H9 (cell line): ENCODE data around the gene LCMT2. TPM values are rescaled to one million over a fixed set of nuclear protein-coding genes. Genes with fewer than 3 reads are reported as not detected.

Experiments used
- DNase-seq: peaks from one replicate; pipeline ENCODE4 v3.0.0-alpha.2; 2017
- H2AFZ ChIP-seq: one replicate; pipeline ENCODE4 v1.6.1; 2013; ENCODE audit warnings: mild to moderate bottlenecking, low read length, control low read depth, moderate library complexity
- H2AK5ac ChIP-seq: 2 replicates; pipeline ENCODE4 v1.6.1; 2013; ENCODE audit warnings: low read length, control low read depth, mixed read lengths; ENCODE audit not compliant: insufficient read length
- H2BK120ac ChIP-seq: one replicate; pipeline ENCODE4 v1.6.1; 2013; ENCODE audit warnings: low read depth, mild to moderate bottlenecking, low read length, control low read depth, inconsistent platforms; ENCODE audit not compliant: poor library complexity, severe bottlenecking
- H2BK12ac ChIP-seq: 2 replicates; pipeline ENCODE4 v1.6.1; 2013; ENCODE audit warnings: low read length, control low read depth, mixed read lengths, low read depth; ENCODE audit not compliant: insufficient read length
- H2BK15ac ChIP-seq: 2 replicates; pipeline ENCODE4 v1.6.1; 2013; ENCODE audit warnings: low read depth, low read length, control low read depth
- H2BK20ac ChIP-seq: one replicate; pipeline ENCODE4 v1.6.1; 2013; ENCODE audit warnings: low read depth, mild to moderate bottlenecking, low read length, control low read depth, inconsistent platforms; ENCODE audit not compliant: poor library complexity, severe bottlenecking
- H2BK5ac ChIP-seq: 2 replicates; pipeline ENCODE4 v1.6.1; 2013; ENCODE audit warnings: low read length, control low read depth, mixed read lengths; ENCODE audit not compliant: insufficient read length
- H3K14ac ChIP-seq: 2 replicates; pipeline ENCODE4 v1.6.1; 2013; ENCODE audit warnings: low read length, control low read depth; ENCODE audit not compliant: insufficient read depth
- H3K18ac ChIP-seq: 2 replicates; pipeline ENCODE4 v1.6.1; 2013; ENCODE audit warnings: low read depth, mild to moderate bottlenecking, mixed read lengths, low read length, control low read depth; ENCODE audit not compliant: insufficient read length
- H3K23ac ChIP-seq: 2 replicates; pipeline ENCODE4 v1.6.1; 2013; ENCODE audit warnings: low read length, control low read depth, mixed read lengths, low read depth; ENCODE audit not compliant: insufficient read length
- H3K23me2 ChIP-seq: 2 replicates; pipeline ENCODE4 v1.6.1; 2013; ENCODE audit warnings: low read depth, mild to moderate bottlenecking, mixed read lengths, low read length, control low read depth; ENCODE audit not compliant: insufficient read length, poor library complexity, severe bottlenecking
- H3K27ac ChIP-seq: 2 replicates; pipeline ENCODE4 v1.5.1; 2013; ENCODE audit warnings: low read length, control low read depth, mixed read lengths, low read depth; ENCODE audit not compliant: insufficient read length
- H3K27me3 ChIP-seq: 2 replicates; pipeline ENCODE4 v1.6.1; 2013; ENCODE audit warnings: low read length, control low read depth, inconsistent platforms; ENCODE audit not compliant: insufficient read depth
- H3K4ac ChIP-seq: 2 replicates; pipeline ENCODE4 v1.6.1; 2013; ENCODE audit warnings: low read depth, mild to moderate bottlenecking, control low read depth, inconsistent platforms, low read length, moderate library complexity
- H3K4me1 ChIP-seq: 2 replicates; pipeline ENCODE4 v1.6.1; 2013; ENCODE audit warnings: low read length, control low read depth, inconsistent platforms; ENCODE audit not compliant: insufficient read depth
- H3K4me2 ChIP-seq: 2 replicates; pipeline ENCODE4 v1.6.1; 2013; ENCODE audit warnings: low read length, control low read depth, mixed read lengths; ENCODE audit not compliant: insufficient read length, insufficient read depth
- H3K56ac ChIP-seq: 2 replicates; pipeline ENCODE4 v1.6.1; 2013; ENCODE audit warnings: low read depth, mild to moderate bottlenecking, mixed read lengths, low read length, control low read depth; ENCODE audit not compliant: insufficient read length
- H3K79me1 ChIP-seq: 2 replicates; pipeline ENCODE4 v1.6.1; 2013; ENCODE audit warnings: low read depth, mild to moderate bottlenecking, moderate library complexity, low read length, control low read depth, inconsistent platforms; ENCODE audit not compliant: insufficient read depth, poor library complexity, severe bottlenecking
- H3K79me2 ChIP-seq: 2 replicates; pipeline ENCODE4 v1.6.1; 2013; ENCODE audit warnings: low read length, control low read depth, inconsistent platforms; ENCODE audit not compliant: insufficient read depth
- H3K9ac ChIP-seq: 2 replicates; pipeline ENCODE4 v1.6.1; 2013; ENCODE audit warnings: low read length, control low read depth, mixed read lengths; ENCODE audit not compliant: insufficient read length; ENCODE audit errors: extremely low read depth
- H3K9me3 ChIP-seq: one replicate; pipeline ENCODE4 v1.6.1; 2013; ENCODE audit warnings: low read depth, low read length, inconsistent platforms; ENCODE audit not compliant: control insufficient read depth
- H3T11ph ChIP-seq: one replicate; pipeline ENCODE4 v1.6.1; 2013; ENCODE audit warnings: mild to moderate bottlenecking, low read length, control low read depth, inconsistent platforms
- H4K20me1 ChIP-seq: one replicate; pipeline ENCODE4 v1.6.1; 2013; ENCODE audit not compliant: control insufficient read depth, insufficient read length, insufficient read depth
- H4K5ac ChIP-seq: 2 replicates; pipeline ENCODE4 v1.6.1; 2013; ENCODE audit warnings: low read depth, mild to moderate bottlenecking, mixed read lengths, low read length, control low read depth; ENCODE audit not compliant: insufficient read length
- H4K8ac ChIP-seq: replicated peaks from 2 replicates; pipeline ENCODE4 v1.6.1; 2013; ENCODE audit warnings: low read length, control low read depth, mixed read lengths, low read depth; ENCODE audit not compliant: insufficient read length
- H4K91ac ChIP-seq: 2 replicates; pipeline ENCODE4 v1.6.1; 2013; ENCODE audit warnings: low read depth, mild to moderate bottlenecking, moderate library complexity, mixed read lengths, low read length, control low read depth; ENCODE audit not compliant: insufficient read length
- H3K27ac Mint-ChIP-seq, 3 experiments: 2 replicates in 2 of 3; 3 replicates in 1 of 3; pipeline ENCODE4 v1.8.0; 2020 to 2021; ENCODE audit warnings: mixed read lengths in 3 of 3, mild to moderate bottlenecking in 1 of 3, moderate library complexity in 1 of 3
- H3K27me3 Mint-ChIP-seq: 2 replicates; pipeline ENCODE4 v1.8.0; 2021; ENCODE audit warnings: low read depth, mild to moderate bottlenecking, moderate library complexity, mixed read lengths
- H3K36me3 Mint-ChIP-seq, 3 experiments: 2 replicates in 2 of 3; 3 replicates in 1 of 3; pipeline ENCODE4 v1.8.0; 2020 to 2021; ENCODE audit warnings: low read depth in 3 of 3, mixed read lengths in 3 of 3; ENCODE audit not compliant: insufficient read depth in 1 of 3
- H3K4me1 Mint-ChIP-seq, 2 experiments: 2 replicates each; pipeline ENCODE4 v1.8.0; 2020; ENCODE audit warnings: mixed read lengths in 2 of 2
- H3K4me3 Mint-ChIP-seq, 2 experiments: 2 replicates in 1 of 2; 3 replicates in 1 of 2; pipeline ENCODE4 v1.8.0; 2020 to 2021; ENCODE audit warnings: mild to moderate bottlenecking in 2 of 2, mixed read lengths in 2 of 2, moderate library complexity in 1 of 2
- H3K9me3 Mint-ChIP-seq, 2 experiments: 2 replicates in 1 of 2; 3 replicates in 1 of 2; pipeline ENCODE4 v1.8.0; 2020; ENCODE audit warnings: mild to moderate bottlenecking in 2 of 2, mixed read lengths in 2 of 2, moderate library complexity in 1 of 2
- WGBS: extraction: QIAGEN DNeasy Blood & Tissue Kit; methylation state at CpG from one replicate; pipeline ENCODE4 v1.1.7; 2013; ENCODE audit warnings: missing lambda C conversion rate, low lambda C conversion rate, mixed read lengths; ENCODE audit not compliant: insufficient read length; ENCODE audit errors: extremely low coverage; 5-methylcytosine and 5-hydroxymethylcytosine counted together
- total RNA-seq: library from RNA; stranded (reverse); gene quantifications from 2 replicates; pipeline ENCODE4 v1.2.1, GENCODE V29; 2021
- TF ChIP-seq, protein P1 (sequence below): fragments of 200-600 bp; sonication (generic); conservative IDR thresholded peaks from 3 replicates; pipeline ENCODE4 v1.8.0; 2021; ENCODE audit warnings: antibody characterized with exemption, mild to moderate bottlenecking

LCMT2 gene
- total RNA-seq, 1 experiment from 2014 or later = 16.5 TPM

DNA sequence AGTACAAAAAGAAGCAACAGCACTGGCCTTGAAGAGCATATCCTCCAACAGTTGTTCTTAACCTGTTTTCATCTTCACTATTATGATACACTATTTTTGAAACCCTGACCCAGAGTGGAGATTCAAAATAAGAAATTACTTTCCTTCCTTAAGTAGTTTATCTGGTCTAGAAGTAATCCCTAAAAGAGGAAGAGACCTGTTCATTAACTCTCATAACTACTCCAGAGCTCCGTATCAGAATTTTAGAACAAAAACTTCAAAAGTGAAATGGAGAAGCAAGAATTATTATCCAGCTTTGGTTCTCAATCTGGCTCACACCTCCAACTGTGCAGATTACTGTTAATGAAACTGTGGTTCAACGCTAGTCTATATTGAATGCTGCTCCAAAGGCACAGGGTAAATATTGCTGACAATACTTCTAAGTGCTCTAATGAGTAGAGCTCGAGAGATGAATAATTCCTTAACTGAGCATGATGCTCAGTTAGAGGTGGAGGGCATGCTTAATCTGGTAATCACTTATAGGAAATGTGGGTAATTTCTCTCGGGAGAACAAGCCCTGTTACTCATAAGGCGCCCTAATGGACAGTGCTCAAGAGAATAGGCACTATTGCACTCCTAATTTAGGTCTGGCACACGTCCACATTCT is 5.2 kb downstream of the LCMT2 start:
- Mint-ChIP-seq H3K36me3 (peaks cover 5 to 11% (median 8%) of the 10 kb centered on the region in 3 experiments; a peak in 4 of 7 replicates), H3K4me1 (peaks cover 11 to 12% of the 10 kb centered on the region in 2 experiments), H3K9me3 (no peaks in the 10 kb centered on the region), H3K27ac (no peak overlapping the region), H3K27me3 (peaks cover 21% of the 10 kb centered on the region), H3K4me3 (no peak overlapping the region)
- DNase-seq = no peak
- Histone ChIP-seq H3K79me1 (peaks cover 9% of the 10 kb centered on the region), H2BK120ac (no peak overlapping the region), H3K79me2 (no peaks in the 10 kb centered on the region), H4K8ac (no peak overlapping the region), H4K5ac (no peak overlapping the region), H4K20me1 (no peaks in the 10 kb centered on the region), H3K23ac (no peak overlapping the region), H4K91ac (no peak overlapping the region), H3K4me2 (no peak overlapping the region), H2BK12ac (no peak overlapping the region), H3T11ph (no peak overlapping the region), H3K9me3 (no peaks in the 10 kb centered on the region), H3K18ac (no peak overlapping the region), H3K4ac (no peak overlapping the region), H2BK20ac (no peak overlapping the region), H3K23me2 (no peaks in the 10 kb centered on the region), H3K27me3 (no peaks in the 10 kb centered on the region), H3K27ac (no peak overlapping the region), H3K9ac (no peak overlapping the region), H2AFZ (no peak overlapping the region), H2AK5ac (no peak overlapping the region), H3K56ac (no peak overlapping the region), H3K4me1 (peaks cover 3% of the 10 kb centered on the region; the same call in 1 of the 2 replicates), H2BK5ac (no peak overlapping the region), H2BK15ac (no peak overlapping the region), H3K14ac (no peak overlapping the region)
- no CpG with 5 or more reads among the region's 6 CpGs for WGBS
- TF ChIP-seq, protein P1, sequence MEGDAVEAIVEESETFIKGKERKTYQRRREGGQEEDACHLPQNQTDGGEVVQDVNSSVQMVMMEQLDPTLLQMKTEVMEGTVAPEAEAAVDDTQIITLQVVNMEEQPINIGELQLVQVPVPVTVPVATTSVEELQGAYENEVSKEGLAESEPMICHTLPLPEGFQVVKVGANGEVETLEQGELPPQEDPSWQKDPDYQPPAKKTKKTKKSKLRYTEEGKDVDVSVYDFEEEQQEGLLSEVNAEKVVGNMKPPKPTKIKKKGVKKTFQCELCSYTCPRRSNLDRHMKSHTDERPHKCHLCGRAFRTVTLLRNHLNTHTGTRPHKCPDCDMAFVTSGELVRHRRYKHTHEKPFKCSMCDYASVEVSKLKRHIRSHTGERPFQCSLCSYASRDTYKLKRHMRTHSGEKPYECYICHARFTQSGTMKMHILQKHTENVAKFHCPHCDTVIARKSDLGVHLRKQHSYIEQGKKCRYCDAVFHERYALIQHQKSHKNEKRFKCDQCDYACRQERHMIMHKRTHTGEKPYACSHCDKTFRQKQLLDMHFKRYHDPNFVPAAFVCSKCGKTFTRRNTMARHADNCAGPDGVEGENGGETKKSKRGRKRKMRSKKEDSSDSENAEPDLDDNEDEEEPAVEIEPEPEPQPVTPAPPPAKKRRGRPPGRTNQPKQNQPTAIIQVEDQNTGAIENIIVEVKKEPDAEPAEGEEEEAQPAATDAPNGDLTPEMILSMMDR = no peak
